ENCODE results near the gene FOXN3.
A peak's percentile ranks its signal among the peaks of the same experiment; 100 is the strongest.
"Not testable (repeated sequence)": the region's sequence is repeated elsewhere in the genome, so short reads cannot be mapped to it uniquely, and the experiment has no call there.

FOXN3 gene

GRCh38 chr14:89164168-89165073 lies 252.6 kb downstream of the FOXN3 start:
- no peak for DNase-seq (ENCODE audit: low read depth)

DNA sequence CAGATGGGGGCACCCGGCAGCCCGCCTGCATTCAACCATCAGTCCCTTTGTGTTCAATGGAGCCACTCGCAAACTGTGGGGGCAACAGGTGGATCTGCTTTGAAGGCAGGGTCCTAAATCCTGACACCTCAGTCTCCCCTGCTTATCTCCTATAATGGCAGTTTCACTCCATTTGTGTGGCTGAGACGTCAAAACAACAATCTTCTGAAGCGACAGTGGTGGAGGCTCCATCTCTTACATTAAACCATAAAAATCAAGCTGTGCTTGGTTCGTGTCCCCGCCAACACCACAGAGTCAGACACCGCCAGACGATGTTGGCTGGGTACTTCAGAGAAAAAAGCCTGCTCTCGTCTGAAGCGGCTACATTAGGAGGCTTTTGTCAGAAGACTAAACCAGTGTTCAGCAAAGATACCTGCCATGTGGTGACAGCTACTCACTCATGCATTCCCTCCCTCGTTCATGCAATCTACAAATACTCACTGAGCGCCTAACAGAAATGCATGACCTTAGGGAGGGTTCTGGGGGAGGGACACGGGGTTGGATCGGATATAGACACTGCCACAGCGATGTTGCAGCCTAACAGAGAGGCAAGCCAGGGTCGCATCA lies 253.9 kb downstream of the FOXN3 start:
- DNase-seq (ENCODE audit: low read depth): no peak

DNA sequence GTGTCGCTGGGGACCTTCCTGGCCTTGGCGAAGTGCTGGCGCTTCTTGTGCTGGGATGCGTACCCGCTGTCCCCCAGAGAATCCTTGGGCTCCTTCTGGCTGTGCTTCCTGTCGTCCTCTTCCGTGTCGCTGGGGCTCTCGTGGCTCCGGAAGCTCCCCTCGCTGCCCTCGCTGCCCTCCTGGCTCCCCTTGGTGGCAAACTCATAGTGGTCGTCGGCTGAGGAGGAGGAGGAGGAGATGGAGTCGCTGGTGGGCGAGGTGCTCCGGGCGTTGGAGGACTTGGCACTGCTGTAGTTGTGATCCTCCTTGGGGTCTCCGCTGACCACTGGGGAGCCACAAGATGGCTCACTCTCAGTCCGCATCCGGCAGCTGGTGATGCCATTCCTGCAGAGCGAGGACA lies 254.4 kb downstream of the FOXN3 start:
- no peak for DNase-seq (ENCODE audit: low read depth)

- DNase-seq (ENCODE audit: low read depth): no peak
Measured at GRCh38 chr14:89160437-89160836, 256.6 kb downstream of the FOXN3 start.

DNA sequence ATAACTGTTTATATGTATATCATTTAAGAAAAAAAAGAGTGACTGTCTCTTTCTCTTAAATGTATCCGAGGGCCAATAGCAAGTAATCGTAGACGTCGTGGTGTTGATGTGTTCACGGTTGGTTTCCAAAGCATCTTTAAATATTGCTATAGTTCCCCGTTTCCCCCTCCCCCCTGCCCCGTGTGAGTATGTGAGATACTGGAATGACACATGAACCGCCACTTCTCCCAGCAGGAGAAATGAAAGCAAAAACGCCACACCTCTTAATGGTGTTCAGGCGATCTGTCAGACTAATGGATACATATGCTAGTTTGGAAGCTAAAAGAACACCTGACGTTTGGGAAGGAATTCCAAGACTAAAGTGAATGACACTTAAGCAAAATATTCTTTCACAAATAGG lies 258.3 kb downstream of the FOXN3 start:
- no peak for DNase-seq (ENCODE audit: low read depth)

DNA sequence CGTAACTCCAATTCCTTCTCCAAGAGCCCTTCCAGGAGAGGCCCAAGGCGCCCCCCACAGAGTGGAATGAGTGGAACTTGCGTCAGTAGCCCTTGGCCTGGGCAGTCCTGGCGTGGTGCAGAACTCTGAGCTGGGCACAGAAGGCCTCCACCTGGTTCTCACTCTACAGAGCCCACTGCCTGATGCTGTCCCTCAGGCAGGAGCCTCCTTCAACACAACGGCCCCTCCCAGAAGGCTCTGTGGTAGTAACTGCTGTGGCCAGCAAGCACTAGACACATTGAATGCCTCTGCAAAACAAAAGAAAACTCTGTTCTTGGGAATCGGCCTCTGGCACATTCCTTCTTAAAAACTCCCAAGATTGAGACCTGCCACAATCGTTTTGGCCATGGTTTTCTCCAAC lies 258.9 kb downstream of the FOXN3 start:
- DNase-seq (ENCODE audit: low read depth): not testable (repeated sequence)

DNA sequence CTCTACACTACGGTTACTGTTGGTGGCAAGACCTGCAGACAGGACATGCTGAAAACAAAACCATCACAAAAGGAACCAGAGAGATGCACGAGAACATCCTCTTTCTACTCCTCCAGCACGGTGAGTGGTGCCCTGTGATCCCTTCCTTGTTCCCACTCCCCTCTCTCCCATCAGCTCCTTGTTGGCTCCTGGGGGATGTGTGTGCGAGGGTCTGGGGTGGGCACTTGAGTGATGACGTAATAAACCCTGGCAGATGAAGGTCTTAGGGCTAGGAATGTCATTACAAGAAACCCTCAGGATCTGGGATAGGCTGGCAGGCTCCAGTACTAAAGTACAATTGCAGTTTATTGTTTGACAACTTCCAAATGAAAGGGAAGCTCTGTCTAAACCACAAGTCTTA lies 261.5 kb downstream of the FOXN3 start:
- DNase-seq (ENCODE audit: low read depth): no peak

DNA sequence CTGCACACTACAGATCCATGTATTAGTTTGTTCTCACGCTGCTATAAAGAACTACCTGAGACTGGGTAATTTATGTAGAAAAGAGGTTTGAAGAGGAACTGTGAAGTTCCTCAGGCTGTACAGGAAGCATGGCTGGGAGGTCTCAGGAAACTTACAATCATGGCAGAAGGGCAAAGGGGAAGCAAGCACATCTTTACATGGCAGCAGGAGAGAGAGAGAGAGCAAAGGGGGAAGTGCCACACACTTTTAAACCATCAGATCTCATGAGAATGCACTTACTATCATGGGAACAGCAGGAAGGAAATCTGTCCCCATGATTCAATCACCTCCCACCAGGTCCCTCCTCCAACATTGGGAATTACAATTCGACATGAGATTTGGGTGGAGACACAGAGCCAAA lies 265.3 kb downstream of the FOXN3 start:
- DNase-seq (ENCODE audit: low read depth): not testable (repeated sequence)

DNA sequence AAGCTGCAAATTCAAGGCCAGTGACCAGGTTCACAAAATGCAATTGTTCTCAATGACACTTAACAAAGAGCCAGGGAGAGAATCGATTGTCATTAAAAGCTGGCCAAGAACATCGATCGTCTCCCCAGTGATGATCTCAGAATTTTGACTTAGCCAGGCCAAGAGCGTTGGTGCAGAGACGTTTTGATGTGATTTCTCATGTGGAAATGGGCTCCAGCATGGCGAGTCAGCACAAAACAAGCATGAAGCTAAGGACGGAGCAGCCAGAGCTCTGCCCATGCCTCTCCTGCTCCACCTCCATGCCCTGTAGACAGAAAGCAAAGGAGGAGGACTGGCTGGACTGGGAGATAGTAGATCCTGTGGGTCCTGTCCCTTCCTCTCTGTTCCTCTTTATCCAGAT lies 270.8 kb downstream of the FOXN3 start:
- no peak for DNase-seq (ENCODE audit: low read depth)

DNA sequence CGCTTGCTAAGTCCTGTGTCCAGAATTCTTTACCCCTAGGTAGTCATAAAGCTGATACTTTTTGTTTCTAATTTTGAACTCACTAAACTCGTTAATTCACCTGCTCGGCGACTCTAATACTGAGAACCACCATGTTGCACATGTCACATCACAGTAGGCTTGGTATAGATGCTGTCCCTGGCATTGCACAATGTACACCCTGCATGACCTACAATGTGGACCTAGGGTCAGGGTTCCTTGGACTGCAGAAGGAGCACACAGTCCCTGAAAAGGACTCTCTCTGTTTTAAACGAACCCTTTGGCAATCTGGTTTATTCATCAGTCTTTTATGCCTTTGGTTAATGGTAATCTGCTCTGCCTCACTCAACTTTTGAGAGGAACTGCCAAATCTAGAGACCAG lies 272.4 kb downstream of the FOXN3 start:
- no peak for DNase-seq (ENCODE audit: low read depth)

GRCh38 chr14:89144066-89144465 lies 273.0 kb downstream of the FOXN3 start:
- DNase-seq (ENCODE audit: low read depth): no peak

DNA sequence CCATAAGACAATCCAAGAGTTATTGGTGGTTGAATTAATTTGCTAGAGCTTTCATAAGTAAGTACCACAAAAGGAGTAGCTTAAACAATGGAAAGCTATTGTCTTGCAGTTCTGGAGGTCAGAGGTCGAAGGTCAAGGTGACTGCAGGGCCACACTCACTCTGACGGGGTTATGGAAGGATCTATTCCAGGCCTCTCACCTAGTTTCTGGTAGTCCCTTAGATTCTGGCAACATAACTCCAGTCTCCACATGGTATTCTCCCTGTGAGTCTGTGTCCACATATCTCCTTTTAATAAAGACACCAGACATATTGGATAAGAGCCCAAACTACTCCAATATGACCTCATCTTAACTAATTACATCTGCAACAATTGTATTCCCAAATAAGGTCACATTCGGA lies 273.4 kb downstream of the FOXN3 start:
- DNase-seq (ENCODE audit: low read depth): no peak

GRCh38 chr14:89142366-89142765 lies 274.7 kb downstream of the FOXN3 start:
- DNase-seq (ENCODE audit: low read depth): no peak

GRCh38 chr14:89141862-89142261 lies 275.2 kb downstream of the FOXN3 start:
- DNase-seq (ENCODE audit: low read depth): no peak

DNA sequence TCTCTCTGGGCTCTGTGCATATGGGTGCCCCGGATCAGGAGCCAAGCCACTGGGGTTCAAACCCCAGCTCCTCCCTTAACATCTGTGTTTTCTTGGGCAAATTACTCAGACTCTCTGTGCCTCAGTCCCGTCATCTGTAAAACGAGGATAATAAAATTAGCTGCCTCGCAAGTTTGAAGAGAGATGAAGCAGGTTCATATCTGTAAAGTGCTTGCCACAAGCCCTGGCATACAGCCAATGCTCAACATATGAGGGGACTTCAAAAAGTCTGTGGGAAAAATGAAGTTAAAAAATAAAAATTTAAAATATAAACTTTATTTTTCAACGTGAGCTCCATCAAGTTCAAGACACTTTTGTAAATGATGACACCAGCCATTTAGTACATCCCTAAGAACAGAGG lies 276.7 kb downstream of the FOXN3 start:
- no peak for DNase-seq (ENCODE audit: low read depth)

DNA sequence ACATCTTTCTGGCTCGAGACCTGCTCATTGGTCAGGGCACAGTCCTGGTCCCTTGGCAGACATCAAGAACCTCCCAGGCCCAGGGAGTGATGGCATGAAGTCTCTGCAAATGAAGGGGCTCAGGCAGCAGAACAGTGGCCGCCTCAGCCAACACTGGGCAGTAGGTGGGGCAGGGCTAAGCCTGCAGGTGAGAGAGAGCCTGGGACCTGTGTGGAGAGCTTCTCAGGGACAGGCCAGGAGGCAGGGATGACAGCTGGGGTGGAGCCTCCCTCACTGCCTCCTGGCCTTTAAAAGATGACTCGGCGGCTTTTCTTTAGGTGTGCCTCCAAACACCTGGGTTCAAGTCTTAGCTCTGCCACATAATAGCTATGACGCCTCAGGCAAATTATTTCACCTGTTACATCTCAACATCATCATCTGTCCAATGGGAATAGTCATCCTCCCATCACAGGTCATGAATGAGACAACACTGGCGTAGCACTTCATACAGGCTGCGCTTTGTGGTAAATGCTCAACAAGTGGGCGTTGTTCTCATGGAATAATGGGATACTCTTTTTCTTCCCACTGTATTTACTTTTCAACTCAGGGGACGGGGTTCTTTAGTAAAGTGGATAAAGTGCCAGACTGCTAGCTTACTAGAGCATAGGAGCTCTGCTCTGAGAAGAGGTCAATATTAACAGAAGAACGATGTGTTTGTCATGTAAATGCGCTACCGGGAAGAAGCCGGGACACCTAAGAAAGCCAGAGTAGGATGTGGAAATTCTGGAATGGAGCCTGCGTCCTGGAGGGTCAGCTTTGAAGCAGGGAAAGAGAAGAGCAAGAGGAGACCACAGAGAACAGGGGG lies 277.4 kb downstream of the FOXN3 start:
- DNase-seq (ENCODE audit: low read depth): no peak

GRCh38 chr14:89138846-89139245 lies 278.2 kb downstream of the FOXN3 start:
- no peak for DNase-seq (ENCODE audit: low read depth)

GRCh38 chr14:89137526-89138163 lies 279.4 kb downstream of the FOXN3 start:
- peak; percentile 85 for DNase-seq (ENCODE audit: low read depth)

DNA sequence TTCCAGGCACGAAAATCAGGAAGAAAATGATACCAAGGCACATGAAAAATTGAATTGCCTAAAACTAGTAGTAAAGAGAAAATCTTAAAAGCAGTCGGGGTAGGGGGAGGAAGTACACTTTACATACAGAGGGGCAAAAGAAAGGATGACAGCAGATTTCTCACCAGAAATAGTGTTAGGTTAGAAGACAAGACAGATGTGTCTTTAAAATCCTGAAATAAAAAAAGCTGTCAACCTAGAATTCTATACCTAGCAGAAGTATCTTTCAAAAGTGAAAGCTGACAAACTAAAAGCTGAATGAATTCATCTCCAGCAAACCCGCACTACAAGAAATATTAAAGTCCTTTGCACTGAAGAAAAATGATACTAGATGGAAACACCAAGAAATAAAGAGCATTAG lies 280.4 kb downstream of the FOXN3 start:
- DNase-seq (ENCODE audit: low read depth): no peak

- DNase-seq (ENCODE audit: low read depth): no peak
Measured at GRCh38 chr14:89134640-89135039, 282.4 kb downstream of the FOXN3 start.

DNA sequence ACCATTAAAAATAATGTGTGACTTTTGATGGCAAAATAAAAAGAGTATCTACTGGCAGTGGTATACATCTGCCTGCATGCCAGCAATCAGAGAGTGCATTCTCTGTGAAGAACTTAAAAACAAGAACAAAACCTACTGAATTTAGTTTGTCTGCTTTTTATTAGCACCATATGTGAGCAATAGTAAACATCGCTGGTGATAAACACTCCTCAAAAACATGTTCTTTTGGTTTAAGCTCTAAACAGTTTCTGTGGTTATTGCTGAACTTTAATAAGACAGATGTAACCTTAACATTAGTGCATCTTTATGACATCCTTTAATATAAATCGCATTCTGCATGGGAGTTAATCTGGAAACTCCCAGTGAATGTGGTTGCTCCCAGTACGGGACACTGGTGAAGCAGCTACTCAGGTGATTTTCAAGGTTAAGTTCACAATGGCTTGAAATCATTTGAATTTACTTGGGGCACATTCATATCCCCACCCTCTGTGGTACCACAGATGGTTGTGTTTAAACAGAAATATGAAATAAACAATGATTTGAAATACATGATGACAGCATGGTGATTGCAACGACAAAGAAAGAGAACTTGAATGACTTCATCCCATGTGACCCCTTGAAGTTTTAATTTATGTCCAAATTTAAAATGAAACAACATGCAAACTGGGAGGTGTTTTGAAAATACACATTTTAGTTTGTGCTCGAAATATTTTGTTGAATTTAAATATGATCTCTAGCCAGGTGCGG lies 285.9 kb downstream of the FOXN3 start:
- no peak for DNase-seq (ENCODE audit: low read depth)

- DNase-seq (ENCODE audit: low read depth): no peak
Measured at GRCh38 chr14:89129570-89129969, 287.5 kb downstream of the FOXN3 start.
